B cell (primary cell): ENCODE data around the gene ZNF761. TPM values are rescaled to one million over a fixed set of nuclear protein-coding genes. Genes with fewer than 3 reads are reported as not detected.

Experiments used
- ATAC-seq: fragments of 200-7000 bp; cut with Tn5 transposase; one replicate; pipeline ENCODE4 v1.10.0; 2021; ENCODE audit warnings: low read depth, mild to moderate bottlenecking, moderate number of reproducible peaks, moderate library complexity
- CTCF ChIA-PET: fragments of 350-600 bp; sonication (Branson Sonifier 250); formaldehyde crosslinking; loops from one replicate; lab custom pipeline; 2021; ENCODE audit warnings: antibody characterized with exemption, inconsistent platforms; lab: Charles Lee
- POLR2A ChIA-PET: fragments of 350-600 bp; sonication (Branson Sonifier 250); formaldehyde crosslinking; loops from one replicate; lab custom pipeline; 2021; ENCODE audit warnings: antibody characterized with exemption; lab: Charles Lee
- DNase-seq: peaks from one replicate; pipeline ENCODE4 v3.0.0; 2013
- H2AFZ ChIP-seq: 2 replicates; pipeline ENCODE4 v1.6.1; 2012; ENCODE audit warnings: mild to moderate bottlenecking, low read depth, low read length; ENCODE audit not compliant: insufficient read depth, poor library complexity, severe bottlenecking
- H3K27ac ChIP-seq, 2 donors: 1 replicate in 1 of 2; 2 replicates in 1 of 2; pipeline ENCODE4 v1.5.1; 2012 to 2013; ENCODE audit warnings: low read length in 2 of 2, mild to moderate bottlenecking in 2 of 2, moderate library complexity in 1 of 2
- H3K27me3 ChIP-seq, 4 experiments: fragments of 200-600 bp in 1 of 4; sonication (generic) in 1 of 4; replicated peaks in 1 of 4; 1 replicate in 2 of 4; 2 replicates in 2 of 4; pipeline versions ENCODE4 v1.6.1 to v1.7.0; 2013 to 2016; ENCODE audit warnings: low read length in 3 of 4, mild to moderate bottlenecking in 2 of 4, mixed read lengths in 1 of 4, moderate library complexity in 1 of 4; ENCODE audit not compliant: insufficient read depth in 4 of 4, control insufficient read depth in 3 of 4; ENCODE audit errors: control extremely low read depth in 1 of 4
- H3K36me3 ChIP-seq, 2 experiments: replicated peaks in 1 of 2; 1 replicate in 1 of 2; 2 replicates in 1 of 2; pipeline versions ENCODE4 v1.6.1 to v1.7.1; 2013; ENCODE audit warnings: low read length in 1 of 2; ENCODE audit not compliant: insufficient read depth in 2 of 2, control insufficient read depth in 1 of 2; ENCODE audit errors: control extremely low read depth in 1 of 2, extremely low read depth in 1 of 2
- H3K4me1 ChIP-seq, 2 donors: fragments of 200-600 bp in 1 of 2; sonication (generic) in 1 of 2; 1 replicate in 1 of 2; 2 replicates in 1 of 2; pipeline versions ENCODE4 v1.5.1 to v1.6.1; 2013 to 2017; ENCODE audit warnings: low read length in 2 of 2; ENCODE audit not compliant: control insufficient read depth in 2 of 2, insufficient read depth in 2 of 2
- H3K4me2 ChIP-seq: replicated peaks from 2 replicates; pipeline ENCODE3; 2012; ENCODE audit warnings: mild to moderate bottlenecking, low read depth, low read length; ENCODE audit not compliant: poor library complexity, severe bottlenecking
- H3K4me3 ChIP-seq, 5 experiments: fragments of 200-600 bp in 1 of 5; sonication (generic) in 1 of 5; 1 replicate in 3 of 5; 2 replicates in 2 of 5; pipeline versions ENCODE4 v1.5.1 to v1.7.0; 2011 to 2016; ENCODE audit warnings: low read length in 4 of 5, mild to moderate bottlenecking in 4 of 5, low read depth in 2 of 5, control low read depth in 1 of 5, moderate library complexity in 1 of 5; ENCODE audit not compliant: insufficient read depth in 1 of 5; ENCODE audit errors: control extremely low read depth in 1 of 5, extremely low read depth in 1 of 5
- H3K79me2 ChIP-seq: fragments of 200-600 bp; sonication (generic); one replicate; pipeline ENCODE4 v1.6.0; 2016; ENCODE audit warnings: low read length; ENCODE audit not compliant: control insufficient read depth, insufficient read depth
- H3K9ac ChIP-seq: fragments of 200-600 bp; sonication (generic); 2 replicates; pipeline ENCODE4 v1.6.1; 2017; ENCODE audit warnings: mild to moderate bottlenecking, low read length, moderate library complexity
- H3K9me3 ChIP-seq, 3 donors: one replicate each; pipeline versions ENCODE4 v1.6.1 to v1.7.1; 2013; ENCODE audit warnings: low read length in 2 of 3; ENCODE audit not compliant: control insufficient read depth in 2 of 3, insufficient read depth in 1 of 3; ENCODE audit errors: control extremely low read depth in 1 of 3
- H4K20me1 ChIP-seq: 2 replicates; pipeline ENCODE4 v1.6.0; 2012; ENCODE audit warnings: mild to moderate bottlenecking, low read length; ENCODE audit not compliant: insufficient read depth, control insufficient read depth, poor library complexity, severe bottlenecking
- H3K27ac Mint-ChIP-seq: one replicate; pipeline ENCODE4 v1.8.0; 2021; ENCODE audit warnings: mixed read lengths
- H3K27me3 Mint-ChIP-seq: one replicate; pipeline ENCODE4 v1.8.0; 2021; ENCODE audit warnings: mixed read lengths
- H3K4me1 Mint-ChIP-seq: one replicate; pipeline ENCODE4 v1.8.0; 2021; ENCODE audit warnings: mixed read lengths
- H3K4me3 Mint-ChIP-seq: one replicate; pipeline ENCODE4 v1.8.0; 2021; ENCODE audit warnings: mixed read lengths
- H3K9me3 Mint-ChIP-seq: one replicate; pipeline ENCODE4 v1.8.0; 2022; ENCODE audit warnings: mixed read lengths; ENCODE audit not compliant: insufficient read depth
- EZH2 ChIP-seq: IDR thresholded peaks from 2 replicates; pipeline ENCODE4 v1.6.1; 2012; ENCODE audit warnings: borderline replicate concordance, low read depth, mild to moderate bottlenecking, moderate library complexity, low read length; ENCODE audit not compliant: insufficient read depth, poor library complexity, severe bottlenecking
- WGBS: methylation state at CpG from one replicate; pipeline ENCODE4 v1.1.5; 2013; ENCODE audit warnings: missing lambda C conversion rate; ENCODE audit not compliant: insufficient coverage; 5-methylcytosine and 5-hydroxymethylcytosine counted together
- intact Hi-C: fragments of 100-400 bp; cut with micrococcal nuclease; formaldehyde crosslinking; loops from one replicate; pipeline ENCODE4 v1.10.0; 2022
- polyA plus RNA-seq: library from polyadenylated mRNA; depleted of rRNA; stranded (reverse); fragments of >200 nt; gene quantifications from 2 replicates; pipeline ENCODE4 v1.2.3, GENCODE V29; 2012
- total RNA-seq, 2 donors: library from RNA; stranded (reverse); fragments of 120-200 nt in 1 of 2; gene quantifications; 1 replicate in 1 of 2; 2 replicates in 1 of 2; pipeline versions ENCODE4 v1.2.3 to v1.2.4, GENCODE V29; 2013 to 2022
- TF ChIP-seq, protein P1 (sequence below): fragments of 200-600 bp; IDR thresholded peaks from one replicate; pipeline ENCODE4 v1.8.0; 2022; ENCODE audit warnings: antibody characterized with exemption, mild to moderate bottlenecking

The ZNF761 gene
- total and polyA plus RNA-seq, 2 donors (not counting 1 experiment from before 2014, with no cell fraction given): 12.1 to 14.9 TPM

DNA sequence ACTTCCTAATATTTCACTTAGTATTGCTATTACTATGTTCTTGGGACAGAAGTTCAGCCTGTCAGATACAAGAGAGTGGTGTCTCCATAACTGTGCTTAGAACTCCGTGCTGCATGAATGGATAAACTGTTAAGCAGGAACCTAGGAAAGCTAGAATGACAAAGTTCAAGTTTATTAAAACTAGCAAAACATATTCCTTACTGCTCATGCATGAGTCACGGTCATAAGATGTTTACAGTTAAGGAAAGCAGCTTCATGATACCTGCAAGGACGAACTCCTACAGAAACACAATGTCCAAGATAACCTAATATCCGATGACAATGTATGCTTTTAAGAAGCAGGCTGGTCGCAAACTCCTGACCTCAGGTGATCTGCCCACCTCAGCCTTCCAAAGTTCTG lies 42.9 kb upstream of the ZNF761 start:
- WGBS: 96% methylated on average over 4 of the region's 5 CpGs
- POLR2A ChIA-PET: no interaction called here

DNA sequence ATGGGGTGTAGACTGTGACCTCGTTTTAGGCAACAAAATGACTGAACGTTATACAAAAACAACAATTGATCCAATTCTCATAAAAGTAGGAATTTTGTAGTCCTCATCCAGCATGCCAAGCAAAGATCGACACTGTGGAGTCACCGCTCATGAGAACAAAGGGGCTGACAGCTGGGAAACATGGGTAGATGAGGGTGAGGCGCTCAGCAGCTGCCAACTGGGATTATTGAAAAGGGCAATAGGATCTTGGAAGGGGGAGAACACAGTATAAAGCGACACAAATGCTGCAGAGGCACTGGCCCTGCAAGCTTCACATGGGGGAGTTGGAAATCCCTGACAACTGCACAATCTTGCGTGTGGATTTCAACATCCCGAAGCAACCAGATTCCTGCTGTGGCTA lies 42.2 kb upstream of the ZNF761 start:
- Histone ChIP-seq H2AFZ (no peak overlapping the region), H3K36me3 (no peaks in the 10 kb centered on the region), H3K9ac (no peak overlapping the region), H3K27me3 (no peaks in the 10 kb centered on the region), H3K4me2 (no peak overlapping the region), H3K4me1 (peaks cover 1 to 3% of the 10 kb centered on the region in 2 donors), H3K27ac (no peak overlapping the region), H3K9me3 (peaks cover 8 to 71% (median 19%) of the 10 kb centered on the region in 3 donors), H4K20me1 (no peaks in the 10 kb centered on the region), H3K4me3 (no peak overlapping the region), H3K79me2 (no peaks in the 10 kb centered on the region)
- intact Hi-C loops: no loop called here
- Mint-ChIP-seq H3K27me3 (no peaks in the 10 kb centered on the region), H3K4me1 (peaks cover 6% of the 10 kb centered on the region), H3K27ac (no peak overlapping the region), H3K4me3 (no peak overlapping the region), H3K9me3 (peaks cover 23% of the 10 kb centered on the region)
- CTCF ChIA-PET: no interaction called here
- POLR2A ChIA-PET: no interaction called here
- DNase-seq: no peak
- WGBS: 93% methylated on average over 5 of the region's 8 CpGs
- no peak for ATAC-seq
- TF ChIP-seq, protein P1, sequence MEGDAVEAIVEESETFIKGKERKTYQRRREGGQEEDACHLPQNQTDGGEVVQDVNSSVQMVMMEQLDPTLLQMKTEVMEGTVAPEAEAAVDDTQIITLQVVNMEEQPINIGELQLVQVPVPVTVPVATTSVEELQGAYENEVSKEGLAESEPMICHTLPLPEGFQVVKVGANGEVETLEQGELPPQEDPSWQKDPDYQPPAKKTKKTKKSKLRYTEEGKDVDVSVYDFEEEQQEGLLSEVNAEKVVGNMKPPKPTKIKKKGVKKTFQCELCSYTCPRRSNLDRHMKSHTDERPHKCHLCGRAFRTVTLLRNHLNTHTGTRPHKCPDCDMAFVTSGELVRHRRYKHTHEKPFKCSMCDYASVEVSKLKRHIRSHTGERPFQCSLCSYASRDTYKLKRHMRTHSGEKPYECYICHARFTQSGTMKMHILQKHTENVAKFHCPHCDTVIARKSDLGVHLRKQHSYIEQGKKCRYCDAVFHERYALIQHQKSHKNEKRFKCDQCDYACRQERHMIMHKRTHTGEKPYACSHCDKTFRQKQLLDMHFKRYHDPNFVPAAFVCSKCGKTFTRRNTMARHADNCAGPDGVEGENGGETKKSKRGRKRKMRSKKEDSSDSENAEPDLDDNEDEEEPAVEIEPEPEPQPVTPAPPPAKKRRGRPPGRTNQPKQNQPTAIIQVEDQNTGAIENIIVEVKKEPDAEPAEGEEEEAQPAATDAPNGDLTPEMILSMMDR: no peak
- TF ChIP-seq EZH2: no peak

More for the DNA sequence above, 42.9 kb upstream of the ZNF761 start:
- no peaks in the 10 kb centered on the region for H3K4me1 ChIP-seq
- ATAC-seq (no peak), DNase-seq (no peak)
- Mint-ChIP-seq H3K4me1 (peaks cover 4% of the 10 kb centered on the region), H3K27me3 (no peaks in the 10 kb centered on the region), H3K27ac (no peak overlapping the region), H3K4me3 (no peak overlapping the region), H3K9me3 (peaks cover 24% of the 10 kb centered on the region)
- H3K27me3 ChIP-seq: no peaks in the 10 kb centered on the region
- H3K9ac ChIP-seq: no peak overlapping the region
- H3K4me2 ChIP-seq: no peak overlapping the region
- H3K79me2 ChIP-seq: no peaks in the 10 kb centered on the region
- intact Hi-C loops: no loop called here
- H2AFZ ChIP-seq: no peak overlapping the region
- no peaks in the 10 kb centered on the region for H4K20me1 ChIP-seq
- H3K9me3 ChIP-seq: peaks cover 8 to 67% (median 25%) of the 10 kb centered on the region in 3 donors
- no peaks in the 10 kb centered on the region for H3K36me3 ChIP-seq
- H3K4me3 ChIP-seq: no peak overlapping the region
- CTCF ChIA-PET: no interaction called here
- H3K27ac ChIP-seq: no peak overlapping the region
- TF ChIP-seq, protein P1: no peak
- TF ChIP-seq EZH2: no peak
